ENCODE results near the gene SEPTIN10. TPM values are rescaled to one million over a fixed set of nuclear protein-coding genes. Genes with fewer than 3 reads are reported as not detected.

Gene SEPTIN10
- total RNA-seq, 1 donor from 2014 or later: 69.2 TPM

- H3K27ac Mint-ChIP-seq: no peak overlapping the region
- no peaks in the 10 kb centered on the region for H3K9me3 Mint-ChIP-seq
- no peak for DNase-seq (ENCODE audit: low spot score in 2 of 2, unreplicated experiment in 2 of 2)
- peaks cover 27% of the 10 kb centered on the region for H3K4me1 Mint-ChIP-seq
- no peak overlapping the region for H3K4me3 Mint-ChIP-seq
- no peaks in the 10 kb centered on the region for H3K36me3 Mint-ChIP-seq
- no peaks in the 10 kb centered on the region for H3K27me3 Mint-ChIP-seq (ENCODE audit: low read depth)
- TF ChIP-seq, protein P1, sequence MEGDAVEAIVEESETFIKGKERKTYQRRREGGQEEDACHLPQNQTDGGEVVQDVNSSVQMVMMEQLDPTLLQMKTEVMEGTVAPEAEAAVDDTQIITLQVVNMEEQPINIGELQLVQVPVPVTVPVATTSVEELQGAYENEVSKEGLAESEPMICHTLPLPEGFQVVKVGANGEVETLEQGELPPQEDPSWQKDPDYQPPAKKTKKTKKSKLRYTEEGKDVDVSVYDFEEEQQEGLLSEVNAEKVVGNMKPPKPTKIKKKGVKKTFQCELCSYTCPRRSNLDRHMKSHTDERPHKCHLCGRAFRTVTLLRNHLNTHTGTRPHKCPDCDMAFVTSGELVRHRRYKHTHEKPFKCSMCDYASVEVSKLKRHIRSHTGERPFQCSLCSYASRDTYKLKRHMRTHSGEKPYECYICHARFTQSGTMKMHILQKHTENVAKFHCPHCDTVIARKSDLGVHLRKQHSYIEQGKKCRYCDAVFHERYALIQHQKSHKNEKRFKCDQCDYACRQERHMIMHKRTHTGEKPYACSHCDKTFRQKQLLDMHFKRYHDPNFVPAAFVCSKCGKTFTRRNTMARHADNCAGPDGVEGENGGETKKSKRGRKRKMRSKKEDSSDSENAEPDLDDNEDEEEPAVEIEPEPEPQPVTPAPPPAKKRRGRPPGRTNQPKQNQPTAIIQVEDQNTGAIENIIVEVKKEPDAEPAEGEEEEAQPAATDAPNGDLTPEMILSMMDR (IDR thresholded peaks at IDR 0.05; ENCODE audit: unreplicated experiment): no peak
Measured at GRCh38 chr2:109497911-109498870, 115.6 kb downstream of the SEPTIN10 start.

DNA sequence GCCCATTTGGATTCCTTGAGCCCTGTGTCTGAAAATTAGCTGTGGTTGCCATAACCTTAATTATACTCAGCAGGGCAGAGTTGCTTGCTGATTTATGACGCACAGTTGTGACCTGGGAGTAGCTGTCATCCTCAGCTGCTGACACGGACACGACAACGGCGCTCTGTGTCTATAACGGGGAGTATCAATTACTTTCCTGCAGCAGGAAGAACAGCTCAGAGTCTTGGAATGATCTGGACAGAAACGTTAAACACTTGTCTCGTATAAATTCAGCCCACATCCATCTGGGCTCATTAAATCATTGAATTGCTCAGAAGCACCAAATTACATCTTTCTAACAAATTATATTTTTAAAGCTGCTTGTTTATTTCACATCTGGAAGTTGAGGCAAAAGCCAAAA lies 116.3 kb downstream of the SEPTIN10 start:
- Mint-ChIP-seq H3K27me3 (ENCODE audit: low read depth) (no peaks in the 10 kb centered on the region), H3K9me3 (no peaks in the 10 kb centered on the region), H3K27ac (no peak overlapping the region), H3K4me1 (peaks cover 27% of the 10 kb centered on the region), H3K4me3 (no peak overlapping the region), H3K36me3 (no peaks in the 10 kb centered on the region)
- TF ChIP-seq, protein P1 (IDR thresholded peaks at IDR 0.05; ENCODE audit: unreplicated experiment): no peak
- no peak for DNase-seq (ENCODE audit: low spot score in 2 of 2, unreplicated experiment in 2 of 2)

GRCh38 chr2:109494351-109494750 lies 119.4 kb downstream of the SEPTIN10 start:
- Mint-ChIP-seq H3K27ac (no peak overlapping the region), H3K36me3 (no peaks in the 10 kb centered on the region), H3K27me3 (ENCODE audit: low read depth) (no peaks in the 10 kb centered on the region), H3K4me1 (peaks cover 20% of the 10 kb centered on the region), H3K4me3 (no peak overlapping the region), H3K9me3 (no peaks in the 10 kb centered on the region)
- TF ChIP-seq, protein P1 (IDR thresholded peaks at IDR 0.05; ENCODE audit: unreplicated experiment): peak; percentile 7
- no peak for DNase-seq (ENCODE audit: low spot score in 2 of 2, unreplicated experiment in 2 of 2)

DNA sequence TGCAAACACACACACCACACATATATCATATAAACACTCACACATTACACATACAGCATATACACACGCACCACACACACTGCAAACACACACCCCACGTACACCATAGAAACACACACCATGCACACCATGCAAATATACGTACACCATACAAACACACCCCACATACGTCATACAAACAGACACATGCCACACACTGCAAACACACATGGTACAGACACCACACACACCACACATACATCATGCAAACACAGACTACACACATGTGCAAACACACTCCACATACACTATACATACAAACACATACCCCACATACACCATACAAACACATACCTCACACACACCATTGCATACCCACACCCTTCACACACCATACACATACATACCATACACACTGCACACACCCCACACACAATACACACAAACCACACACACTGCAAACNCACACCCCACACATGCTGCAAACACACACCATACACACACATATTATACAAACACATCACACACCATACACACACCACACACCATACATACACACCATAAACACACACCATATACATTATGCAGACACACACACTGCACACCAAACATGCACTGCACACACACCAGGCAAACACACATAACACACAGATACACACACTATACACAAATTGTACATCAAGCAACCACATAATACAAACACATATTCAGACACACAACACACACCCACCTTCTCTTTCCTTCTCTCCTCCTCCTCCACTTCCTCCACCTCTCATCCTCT lies 120.4 kb downstream of the SEPTIN10 start:
- no peaks in the 10 kb centered on the region for H3K36me3 Mint-ChIP-seq

More for the DNA sequence above, 120.4 kb downstream of the SEPTIN10 start:
- DNase-seq (ENCODE audit: low spot score in 2 of 2, unreplicated experiment in 2 of 2): no peak
- H3K4me1 Mint-ChIP-seq: peaks cover 13% of the 10 kb centered on the region
- TF ChIP-seq, protein P1 (IDR thresholded peaks at IDR 0.05; ENCODE audit: unreplicated experiment): no peak
- H3K27me3 Mint-ChIP-seq (ENCODE audit: low read depth): no peaks in the 10 kb centered on the region
- H3K9me3 Mint-ChIP-seq: no peaks in the 10 kb centered on the region
- H3K27ac Mint-ChIP-seq: no peak overlapping the region
- no peak overlapping the region for H3K4me3 Mint-ChIP-seq

Other genes with a start within 250 kb of the SEPTIN10 start
- gene SOWAHC, start 398 bp upstream of the SEPTIN10 start, total RNA-seq: 15.9 to 16.8 TPM (median 16.0 TPM) in 3 replicates
- 86.0 to 111 TPM (median 95.0 TPM) in 3 replicates for gene RGPD5, start 180.3 kb upstream of the SEPTIN10 start, total RNA-seq

All from mesothelial cell of epicardium (in vitro differentiated cells).